GM10248 (cell line): ENCODE data around the gene LRRN2.

ENCODE experiments used
- CTCF ChIA-PET: fragments of 300-600 bp; sonication (Branson Sonifier 250); formaldehyde crosslinking; extraction: SDS; loops from one replicate; lab custom pipeline; 2021; ENCODE audit warnings: antibody characterized with exemption; lab: Yijun Ruan, JAX
- POLR2A ChIA-PET: fragments of 350-650 bp; sonication (Branson Sonifier 250); formaldehyde crosslinking; extraction: SDS; loops from one replicate; lab custom pipeline; 2020; ENCODE audit warnings: antibody characterized with exemption; lab: Yijun Ruan, JAX
- DNase-seq: peaks from one replicate; pipeline ENCODE4 v3.0.0; 2012; ENCODE audit errors: extremely low spot score
- CTCF ChIP-seq: IDR thresholded peaks from 2 replicates; pipeline ENCODE4 v1.5.1; 2012; ENCODE audit warnings: mild to moderate bottlenecking, low read depth; ENCODE audit errors: extremely low read depth, missing control alignments, control extremely low read depth

Gene LRRN2

DNA sequence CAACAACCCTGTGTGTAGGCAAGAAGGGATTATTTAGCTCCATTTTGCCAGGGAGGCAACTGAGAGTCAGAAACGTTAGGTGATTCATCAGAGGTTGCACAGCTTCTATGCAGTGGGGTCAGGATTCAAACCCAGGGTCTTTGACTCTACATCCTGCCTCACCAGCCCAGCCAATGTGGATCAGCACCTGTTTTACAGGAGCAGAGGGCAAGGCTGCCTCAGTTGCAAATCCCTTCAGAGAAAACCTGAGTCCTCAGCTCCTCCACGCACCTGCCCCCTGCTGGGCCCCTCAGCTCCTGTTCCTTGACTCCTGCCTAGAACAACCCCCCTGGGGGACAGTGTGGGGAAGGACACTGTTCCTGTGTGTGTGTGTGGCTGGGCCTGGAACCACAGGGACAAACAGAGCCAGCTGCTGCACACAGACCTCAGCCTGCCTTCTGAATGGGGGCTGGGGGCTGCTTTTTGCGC lies 61.6 kb downstream of the LRRN2 start:
- TF ChIP-seq CTCF: no peak
- DNase-seq: no peak
- ChIA-PET POLR2A (no interaction called here), CTCF (interaction anchor here (0.8 to 1.8 kb wide), 5 partner anchors 9 to 183 kb away, joined by 3 to 6 read pairs (median 3); no protein-coding TSS in a partner anchor)

DNA sequence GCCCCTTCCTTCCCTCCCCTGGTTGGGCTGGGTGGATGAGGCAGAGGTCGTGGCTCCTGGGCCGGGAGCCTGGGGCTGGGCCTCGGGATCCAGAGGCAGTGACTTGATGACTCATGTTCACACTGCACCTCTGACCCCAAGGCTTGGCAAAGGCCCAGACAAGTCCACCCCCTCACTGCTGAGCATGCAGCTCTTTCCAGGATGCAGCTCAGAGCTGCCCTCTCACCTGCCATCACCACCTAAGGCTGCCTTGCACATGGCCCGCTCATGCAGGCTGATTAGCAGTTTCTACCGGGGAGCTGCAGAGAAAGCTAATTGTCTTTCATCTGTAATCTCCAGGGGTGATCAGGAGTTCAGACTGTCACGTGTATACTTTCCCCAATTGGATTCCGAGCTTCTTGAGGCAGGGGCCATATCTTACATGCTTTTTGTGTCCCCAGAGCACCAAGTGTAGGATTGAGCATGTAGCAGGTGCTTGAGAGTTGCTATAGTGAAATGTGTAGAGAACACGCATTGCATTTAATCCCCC lies 62.1 kb downstream of the LRRN2 start:
- POLR2A ChIA-PET: interaction anchor here (0.6 kb wide), 1 partner anchor 72 kb away, joined by 5 read pairs; no protein-coding TSS in a partner anchor
- no peak for DNase-seq
- TF ChIP-seq CTCF: no peak
- CTCF ChIA-PET: interaction anchor here (0.8 to 1.8 kb wide), 7 partner anchors 9 to 184 kb away, joined by 3 to 6 read pairs (median 3); no protein-coding TSS in a partner anchor

DNA sequence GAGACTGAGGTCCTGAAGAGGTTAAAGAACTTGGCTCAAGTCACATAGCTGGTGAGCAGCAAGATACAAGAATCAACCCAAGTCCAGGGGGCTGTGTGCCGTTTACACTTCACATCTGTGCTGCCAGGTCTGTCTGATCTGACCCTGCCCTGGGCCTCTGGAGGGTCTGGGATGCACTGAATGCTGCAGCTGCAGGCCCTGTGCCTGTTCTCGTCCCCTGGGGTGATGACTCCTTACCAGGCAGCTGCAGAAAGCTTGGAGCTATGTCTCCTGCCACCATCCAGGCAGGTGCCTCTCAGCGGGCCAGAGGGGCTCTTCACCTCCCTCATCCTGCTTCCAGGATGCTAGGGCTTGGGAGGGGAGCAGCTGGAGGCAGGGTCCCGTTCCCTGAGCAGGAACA lies 63.5 kb downstream of the LRRN2 start:
- CTCF ChIA-PET: interaction anchor here (1.1 to 2.0 kb wide), 5 partner anchors 14 to 190 kb away, joined by 3 to 6 read pairs (median 4); no protein-coding TSS in a partner anchor
- no peak for TF ChIP-seq CTCF

DNA sequence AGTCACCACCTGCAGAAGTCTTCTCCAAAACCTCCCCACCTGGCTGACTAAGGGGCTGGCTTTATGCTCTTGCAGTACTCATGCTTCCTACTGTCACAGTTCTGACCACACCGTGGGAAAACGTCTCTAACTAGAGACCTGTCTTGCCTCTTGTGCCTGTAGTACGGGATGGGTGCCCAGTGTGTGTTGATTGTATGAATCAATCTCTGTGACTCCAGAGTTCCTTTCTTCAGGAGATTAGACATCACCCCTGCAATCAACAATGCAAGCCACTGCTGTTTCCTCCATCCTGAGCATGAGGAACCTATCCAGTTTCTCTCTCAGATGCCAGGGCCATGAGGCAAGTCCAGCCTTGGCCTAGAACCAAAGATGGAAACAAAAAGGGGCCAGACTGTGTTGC lies 64.1 kb downstream of the LRRN2 start:
- ChIA-PET CTCF (interaction anchor here (1.1 to 2.0 kb wide), 2 partner anchors 21 to 190 kb away, joined by 3 to 4 read pairs; no protein-coding TSS in a partner anchor), POLR2A (no interaction called here)
- no peak for TF ChIP-seq CTCF
- no peak for DNase-seq

More for the DNA sequence above, 63.5 kb downstream of the LRRN2 start:
- DNase-seq: no peak
- POLR2A ChIA-PET: no interaction called here

- TF ChIP-seq CTCF: no peak
- CTCF ChIA-PET: no interaction called here
- no peak for DNase-seq
- POLR2A ChIA-PET: no interaction called here
Measured at GRCh38 chr1:204619721-204620120, 65.8 kb downstream of the LRRN2 start.

DNA sequence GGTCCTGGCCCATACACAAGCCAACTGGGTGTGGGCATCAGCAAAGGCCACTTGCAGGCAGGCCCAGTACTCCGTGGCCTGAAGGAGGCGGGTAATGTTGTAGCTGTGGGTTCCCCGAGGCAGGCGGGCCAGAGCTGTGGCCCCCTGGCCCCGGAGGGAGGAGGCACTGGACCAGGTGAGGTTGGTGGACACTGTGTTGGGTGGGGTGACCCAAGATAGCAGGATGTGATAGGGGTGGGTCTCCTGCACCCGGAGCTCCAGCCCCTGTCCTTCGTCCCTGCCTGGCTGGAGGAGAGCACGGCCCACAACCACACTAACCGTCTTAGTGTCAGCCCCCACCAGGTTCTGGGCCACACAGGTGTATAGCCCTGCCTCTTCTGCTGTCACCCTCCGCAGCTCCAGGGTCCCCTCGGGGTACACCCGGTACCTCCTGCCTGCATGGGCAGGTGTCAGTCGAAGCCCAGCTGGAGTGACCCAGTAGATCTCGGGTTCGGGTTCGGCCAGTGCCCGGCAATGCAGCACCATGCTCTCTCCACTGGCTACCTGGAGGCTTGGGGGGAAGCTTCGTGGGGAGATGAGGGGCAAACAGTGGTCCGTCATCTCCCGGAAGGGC lies 67.3 kb downstream of the LRRN2 start:
- CTCF ChIA-PET: no interaction called here
- TF ChIP-seq CTCF: no peak
- POLR2A ChIA-PET: no interaction called here
- DNase-seq: no peak
